HEK293 (cell line): ENCODE data around the gene DACT2.

Source experiments
- FEZF1 ChIP-seq: fragments of 450-650 bp; formaldehyde crosslinking; IDR thresholded peaks from 2 replicates; pipeline ENCODE4 v1.5.1; 2016; ENCODE audit warnings: missing biosample characterization, missing genetic modification characterization
- KLF10 ChIP-seq: fragments of 450-650 bp; IDR thresholded peaks from 2 replicates; pipeline ENCODE4 v1.5.1; 2018; ENCODE audit warnings: missing biosample characterization, mild to moderate bottlenecking, missing genetic modification characterization
- MEIS1 ChIP-seq: sonication (generic); formaldehyde crosslinking; IDR thresholded peaks from 2 replicates; pipeline ENCODE4 v1.8.1; 2022; ENCODE audit warnings: missing genetic modification reagents, mild to moderate bottlenecking, borderline replicate concordance
- OSR2 ChIP-seq: fragments of 450-650 bp; formaldehyde crosslinking; IDR thresholded peaks from 2 replicates; pipeline ENCODE4 v1.5.1; 2016; ENCODE audit warnings: missing biosample characterization, missing genetic modification characterization
- YY1 ChIP-seq: fragments of 450-650 bp; formaldehyde crosslinking; IDR thresholded peaks from 2 replicates; pipeline ENCODE4 v1.5.1; 2018; ENCODE audit warnings: missing biosample characterization, missing genetic modification characterization
- ZBTB48 ChIP-seq: fragments of 450-650 bp; formaldehyde crosslinking; IDR thresholded peaks from 2 replicates; pipeline ENCODE4 v1.5.1; 2016; ENCODE audit warnings: missing biosample characterization, missing genetic modification characterization
- ZNF202 ChIP-seq: fragments of 450-650 bp; formaldehyde crosslinking; IDR thresholded peaks from 2 replicates; pipeline ENCODE4 v1.5.1; 2016; ENCODE audit warnings: missing biosample characterization, missing genetic modification characterization, borderline replicate concordance
- ZNF266 ChIP-seq: fragments of 450-650 bp; formaldehyde crosslinking; IDR thresholded peaks from 2 replicates; pipeline ENCODE4 v1.5.1; 2016; ENCODE audit warnings: missing biosample characterization, missing genetic modification characterization, low read depth
- ZNF274 ChIP-seq, 2 experiments: fragments of 200-500 bp in 1 of 2; fragments of 450-650 bp in 1 of 2; sonication (Bioruptor generic) in 1 of 2; formaldehyde crosslinking in 1 of 2; IDR thresholded peaks; 2 replicates each; pipeline versions ENCODE4 v1.5.1 to v1.6.1; 2014 to 2016; ENCODE audit warnings: borderline replicate concordance in 1 of 2, inconsistent platforms in 1 of 2, low read length in 1 of 2, missing biosample characterization in 1 of 2, missing genetic modification characterization in 1 of 2
- ZNF433 ChIP-seq: fragments of 450-650 bp; formaldehyde crosslinking; IDR thresholded peaks from 2 replicates; pipeline ENCODE4 v1.5.1; 2016; ENCODE audit warnings: missing biosample characterization, missing genetic modification characterization, low read depth
- ZNF518A ChIP-seq: fragments of 450-650 bp; formaldehyde crosslinking; conservative IDR thresholded peaks from 2 replicates; pipeline ENCODE4 v1.5.1; 2016; ENCODE audit warnings: low read depth, missing biosample characterization, missing genetic modification characterization
- ZNF596 ChIP-seq: fragments of 450-650 bp; IDR thresholded peaks from 2 replicates; pipeline ENCODE4 v1.5.0; 2018; ENCODE audit warnings: missing biosample characterization, mild to moderate bottlenecking, missing genetic modification characterization, moderate library complexity
- ZNF639 ChIP-seq: fragments of 450-650 bp; formaldehyde crosslinking; IDR thresholded peaks from 2 replicates; pipeline ENCODE4 v1.5.1; 2016; ENCODE audit warnings: missing biosample characterization, missing genetic modification characterization
- TF ChIP-seq, protein P1 (sequence below): fragments of 450-650 bp; formaldehyde crosslinking; IDR thresholded peaks from 2 replicates; pipeline ENCODE4 v1.5.1; 2016; ENCODE audit warnings: missing biosample characterization, missing genetic modification characterization

- TF ChIP-seq ZNF596 (tag by site-specific recombination): no peak
- no peak for TF ChIP-seq MEIS1 (CRISPR knock-in tag)
- TF ChIP-seq, protein P1, sequence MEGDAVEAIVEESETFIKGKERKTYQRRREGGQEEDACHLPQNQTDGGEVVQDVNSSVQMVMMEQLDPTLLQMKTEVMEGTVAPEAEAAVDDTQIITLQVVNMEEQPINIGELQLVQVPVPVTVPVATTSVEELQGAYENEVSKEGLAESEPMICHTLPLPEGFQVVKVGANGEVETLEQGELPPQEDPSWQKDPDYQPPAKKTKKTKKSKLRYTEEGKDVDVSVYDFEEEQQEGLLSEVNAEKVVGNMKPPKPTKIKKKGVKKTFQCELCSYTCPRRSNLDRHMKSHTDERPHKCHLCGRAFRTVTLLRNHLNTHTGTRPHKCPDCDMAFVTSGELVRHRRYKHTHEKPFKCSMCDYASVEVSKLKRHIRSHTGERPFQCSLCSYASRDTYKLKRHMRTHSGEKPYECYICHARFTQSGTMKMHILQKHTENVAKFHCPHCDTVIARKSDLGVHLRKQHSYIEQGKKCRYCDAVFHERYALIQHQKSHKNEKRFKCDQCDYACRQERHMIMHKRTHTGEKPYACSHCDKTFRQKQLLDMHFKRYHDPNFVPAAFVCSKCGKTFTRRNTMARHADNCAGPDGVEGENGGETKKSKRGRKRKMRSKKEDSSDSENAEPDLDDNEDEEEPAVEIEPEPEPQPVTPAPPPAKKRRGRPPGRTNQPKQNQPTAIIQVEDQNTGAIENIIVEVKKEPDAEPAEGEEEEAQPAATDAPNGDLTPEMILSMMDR (tag by site-specific recombination): no peak
- no peak for TF ChIP-seq ZNF266 (tag by site-specific recombination)
- no peak for TF ChIP-seq ZNF639
- TF ChIP-seq ZNF274 (IDR thresholded peaks at IDR 0.05; ENCODE audit: low read length): no peak
- no peak for TF ChIP-seq ZNF274 (tag by site-specific recombination; IDR thresholded peaks at IDR 0.05; ENCODE audit: borderline replicate concordance)
- TF ChIP-seq ZNF433 (tag by site-specific recombination): no peak
- TF ChIP-seq ZNF202: no peak
- TF ChIP-seq FEZF1: no peak
- no peak for TF ChIP-seq YY1
- no peak for TF ChIP-seq OSR2
- no peak for TF ChIP-seq ZNF518A (tag by site-specific recombination)
- TF ChIP-seq ZBTB48 (tag by site-specific recombination): no peak
- TF ChIP-seq KLF10 (tag by site-specific recombination): no peak
These were observed 9.6 kb downstream of the DACT2 start for GRCh38 chr6:168309997-168310396.
